Hematopoietic multipotent progenitor cell treated with erythropoietin and hydrocortisone succinate and interleukin-3 and kit ligand, for 17 days (in vitro differentiated cells): ENCODE results near the gene PIM2.

Source experiments
- DNase-seq: peaks from one replicate; pipeline ENCODE4 v3.0.0-alpha.2; 2015; ENCODE audit warnings: low spot score

The PIM2 gene

GRCh38 chrX:48918643-48919340, at the start of gene PIM2:
Gene PIM2, minus strand, starts transcription at chrX:48919024. Its CDS starts 190 bp downstream, at chrX:48918834.
- DNase-seq = peak; percentile 94

GRCh38 chrX:48968377-48968776, 49.6 kb upstream of the PIM2 start:
- DNase-seq = no peak

- DNase-seq = no peak
These were observed 48.2 kb upstream of the PIM2 start for GRCh38 chrX:48966796-48967579.

GRCh38 chrX:48965959-48966358, 47.1 kb upstream of the PIM2 start:
- DNase-seq = no peak

- DNase-seq = peak; percentile 91
These were observed 42.8 kb upstream of the PIM2 start for GRCh38 chrX:48961585-48962091.

GRCh38 chrX:48960291-48960690, 41.5 kb upstream of the PIM2 start:
- DNase-seq = peak; percentile 39

- peak; percentile 75 for DNase-seq
These were observed 39.8 kb upstream of the PIM2 start for GRCh38 chrX:48958635-48959094.

GRCh38 chrX:48957827-48958634, 39.2 kb upstream of the PIM2 start:
- peak; percentile 97 for DNase-seq

- no peak for DNase-seq
These were observed 38.6 kb upstream of the PIM2 start, which contains the start of gene OTUD5 for GRCh38 chrX:48957477-48957826. Gene OTUD5, minus strand, starts transcription at chrX:48957607. Its CDS starts 37 bp downstream, at chrX:48957570.

GRCh38 chrX:48956728-48957414, 38.0 kb upstream of the PIM2 start:
- DNase-seq = peak; percentile 75

- DNase-seq = peak; percentile 15
These were observed 29.8 kb upstream of the PIM2 start for GRCh38 chrX:48948589-48948988.

GRCh38 chrX:48945517-48946348, 26.9 kb upstream of the PIM2 start:
- peak; percentile 74 for DNase-seq

GRCh38 chrX:48942895-48943294, 24.1 kb upstream of the PIM2 start:
- peak; percentile 41 for DNase-seq

GRCh38 chrX:48940404-48940955, 21.7 kb upstream of the PIM2 start:
- DNase-seq = peak; percentile 84

GRCh38 chrX:48939524-48940228, 20.9 kb upstream of the PIM2 start:
- peak; percentile 42 for DNase-seq

- DNase-seq = peak; percentile 59
These were observed 20.0 kb upstream of the PIM2 start for GRCh38 chrX:48938721-48939425.

- DNase-seq = peak; percentile 64
These were observed 18.5 kb upstream of the PIM2 start for GRCh38 chrX:48937054-48937907.

GRCh38 chrX:48936429-48937053, 17.7 kb upstream of the PIM2 start:
- no peak for DNase-seq
